Stimulated activated CD8-positive, alpha-beta memory T cell treated with anti-CD3 and anti-CD28 coated beads, Interleukin-12 subunit alpha, Interleukin-12 subunit beta, amount 100 ng/mL, for 4 hours (primary cell): Measurements from ENCODE around the gene GNA15.
A peak's percentile ranks its signal among the peaks of the same experiment; 100 is the strongest.
"Not testable (repeated sequence)": the region's sequence is repeated elsewhere in the genome, so short reads cannot be mapped to it uniquely, and the experiment has no call there.

Experiments used
- DNase-seq: peaks from one replicate; pipeline ENCODE4 v3.0.0-alpha.2; 2020; ENCODE audit warnings: low read depth

The GNA15 gene, protein sequence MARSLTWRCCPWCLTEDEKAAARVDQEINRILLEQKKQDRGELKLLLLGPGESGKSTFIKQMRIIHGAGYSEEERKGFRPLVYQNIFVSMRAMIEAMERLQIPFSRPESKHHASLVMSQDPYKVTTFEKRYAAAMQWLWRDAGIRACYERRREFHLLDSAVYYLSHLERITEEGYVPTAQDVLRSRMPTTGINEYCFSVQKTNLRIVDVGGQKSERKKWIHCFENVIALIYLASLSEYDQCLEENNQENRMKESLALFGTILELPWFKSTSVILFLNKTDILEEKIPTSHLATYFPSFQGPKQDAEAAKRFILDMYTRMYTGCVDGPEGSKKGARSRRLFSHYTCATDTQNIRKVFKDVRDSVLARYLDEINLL

DNA sequence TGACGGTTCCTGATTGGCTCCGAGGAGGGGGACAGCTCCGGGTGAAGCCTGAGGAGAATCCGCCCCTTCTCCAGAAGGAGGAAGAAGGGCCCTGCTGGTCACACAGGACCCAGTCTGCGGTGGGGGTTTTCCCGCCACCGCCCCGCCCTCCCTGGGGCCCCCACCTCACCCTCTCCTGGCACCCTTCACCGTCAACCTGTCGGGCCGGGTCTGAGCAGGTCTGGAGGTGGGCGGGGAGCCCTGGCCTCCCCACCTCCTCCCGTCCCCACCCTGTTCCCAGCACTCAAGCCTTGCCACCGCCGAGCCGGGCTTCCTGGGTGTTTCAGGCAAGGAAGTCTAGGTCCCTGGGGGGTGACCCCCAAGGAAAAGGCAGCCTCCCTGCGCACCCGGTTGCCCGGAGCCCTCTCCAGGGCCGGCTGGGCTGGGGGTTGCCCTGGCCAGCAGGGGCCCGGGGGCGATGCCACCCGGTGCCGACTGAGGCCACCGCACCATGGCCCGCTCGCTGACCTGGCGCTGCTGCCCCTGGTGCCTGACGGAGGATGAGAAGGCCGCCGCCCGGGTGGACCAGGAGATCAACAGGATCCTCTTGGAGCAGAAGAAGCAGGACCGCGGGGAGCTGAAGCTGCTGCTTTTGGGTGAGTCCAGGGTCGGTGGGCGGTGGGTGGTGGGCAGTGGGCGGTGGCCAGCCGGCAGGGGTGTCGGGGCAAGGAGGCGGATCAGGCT is at the start of gene GNA15:
Gene GNA15, plus strand, starts transcription at position 73 of the 723 bp plus-strand sequence. Its CDS starts 418 bp downstream, at position 491.
- DNase-seq: no peak

DNA sequence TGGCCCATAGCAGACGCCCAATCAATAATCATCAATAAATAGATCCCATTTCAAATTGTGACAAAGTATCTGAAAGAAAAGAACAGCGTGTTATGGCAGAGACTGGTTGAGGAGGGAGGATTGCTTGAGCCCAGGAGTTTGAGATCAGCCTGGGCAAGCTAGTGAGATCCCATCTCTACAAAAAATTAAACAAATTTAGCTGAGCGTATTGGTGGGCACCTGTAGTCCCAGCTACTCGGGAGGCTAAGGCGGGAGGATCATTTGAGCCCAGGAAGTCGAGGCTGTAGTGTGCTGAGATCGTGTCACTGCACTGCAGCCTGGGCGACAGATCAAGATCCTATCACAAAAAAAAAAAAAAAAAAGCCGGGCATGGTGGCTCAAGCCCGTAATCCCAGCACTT is 48.1 kb upstream of the GNA15 start:
- DNase-seq: no peak

DNA sequence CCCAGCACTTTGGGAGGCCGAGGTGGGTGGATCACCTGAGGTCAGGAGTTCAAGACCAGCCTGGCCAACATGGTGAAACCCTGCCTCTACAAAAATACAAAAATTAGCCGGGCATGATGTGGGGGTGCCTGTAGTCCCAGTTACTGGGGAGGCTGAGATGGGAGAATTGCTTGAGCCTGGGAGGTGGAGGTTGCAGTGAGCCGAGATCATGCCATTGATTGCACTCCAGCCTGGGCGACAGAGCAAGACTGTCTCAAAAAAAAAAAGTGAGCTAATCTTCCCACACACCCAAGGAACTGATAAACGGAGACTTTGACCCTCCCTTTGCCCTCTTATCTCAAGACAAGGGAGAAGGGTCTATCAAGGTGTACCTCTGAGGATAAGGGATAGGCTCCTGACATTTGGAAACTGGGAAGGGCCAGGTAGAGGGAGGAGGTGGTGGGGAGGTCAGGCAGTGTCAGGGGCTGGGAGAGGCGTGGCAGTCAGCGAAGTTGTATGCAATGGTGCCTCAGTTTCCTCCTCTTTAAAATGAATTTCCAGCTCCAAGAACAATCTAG is 46.5 kb upstream of the GNA15 start:
- DNase-seq: not testable (repeated sequence)

DNA sequence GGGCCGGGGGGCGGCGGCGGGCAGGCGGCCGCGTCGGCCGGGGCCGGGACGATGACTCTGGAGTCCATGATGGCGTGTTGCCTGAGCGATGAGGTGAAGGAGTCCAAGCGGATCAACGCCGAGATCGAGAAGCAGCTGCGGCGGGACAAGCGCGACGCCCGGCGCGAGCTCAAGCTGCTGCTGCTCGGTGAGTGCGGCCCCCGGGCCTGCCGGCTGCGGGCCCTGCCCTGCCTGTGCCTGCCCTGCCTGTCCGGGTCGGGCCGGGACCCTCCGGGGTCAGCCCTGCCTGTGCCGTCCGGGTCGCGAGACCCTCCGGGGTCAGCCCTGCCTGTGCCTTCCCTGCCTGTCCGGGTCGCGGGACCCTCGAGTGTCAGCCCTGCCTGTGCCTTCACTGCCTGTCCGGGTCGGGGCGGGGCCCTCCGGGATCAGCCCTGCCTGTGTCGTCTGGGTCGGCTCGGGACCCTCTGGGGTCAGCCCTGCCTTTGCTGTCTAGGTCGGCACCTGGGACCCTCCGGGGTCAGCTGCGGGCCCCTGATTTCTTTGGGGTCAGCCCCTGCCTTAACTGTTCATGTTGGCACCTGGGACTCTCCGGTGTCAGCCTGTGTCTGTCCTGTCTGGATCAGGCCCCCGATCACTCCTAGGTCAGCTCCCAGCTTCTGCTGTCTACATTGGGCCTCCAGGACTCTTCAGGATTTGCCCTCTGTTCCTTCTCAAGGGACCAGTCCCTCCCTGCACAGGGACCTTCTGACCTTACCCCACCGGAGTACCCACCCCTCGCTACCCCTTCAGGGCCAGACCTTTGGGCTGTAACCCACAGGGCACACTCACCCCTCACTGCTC is 41.0 kb upstream of the GNA15 start:
- no peak for DNase-seq

DNA sequence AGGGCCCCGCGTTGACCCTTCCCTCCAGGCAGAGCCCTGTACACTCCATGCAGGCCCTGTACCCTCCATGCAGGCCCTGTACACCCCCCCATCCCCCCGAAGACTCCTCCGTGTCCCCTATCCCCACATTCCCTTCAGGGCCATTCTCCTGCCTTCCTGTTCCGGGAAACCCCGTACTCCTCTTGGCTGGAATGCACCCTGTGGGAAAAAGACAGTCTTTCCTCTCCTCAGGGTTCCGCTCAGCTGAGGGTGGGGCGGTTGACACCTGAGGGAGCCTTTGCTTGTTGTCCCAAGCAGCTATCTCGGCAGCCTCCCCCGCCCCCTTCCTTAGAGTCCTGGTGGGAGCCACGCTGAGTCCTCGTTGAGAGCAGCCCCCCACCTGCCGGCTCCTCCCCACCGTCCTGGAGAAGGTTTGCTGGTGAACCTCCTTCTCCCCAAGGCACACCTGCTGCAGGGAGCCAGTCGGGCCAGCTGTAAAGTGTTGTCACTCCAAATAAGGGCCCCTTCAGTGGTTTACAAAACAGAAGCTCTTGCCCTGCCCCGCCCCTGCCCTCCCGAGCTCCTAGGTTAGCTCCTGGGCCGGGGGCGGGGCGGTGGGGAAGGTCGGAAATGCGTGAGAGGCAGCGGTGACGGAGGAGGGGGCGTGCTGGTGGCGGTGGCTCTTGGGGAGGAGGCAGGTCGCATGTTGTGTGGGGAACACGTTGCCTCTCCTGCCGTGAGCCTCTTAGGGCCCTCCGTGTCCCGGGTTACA is 40.2 kb upstream of the GNA15 start:
- DNase-seq: peak; percentile 44

DNA sequence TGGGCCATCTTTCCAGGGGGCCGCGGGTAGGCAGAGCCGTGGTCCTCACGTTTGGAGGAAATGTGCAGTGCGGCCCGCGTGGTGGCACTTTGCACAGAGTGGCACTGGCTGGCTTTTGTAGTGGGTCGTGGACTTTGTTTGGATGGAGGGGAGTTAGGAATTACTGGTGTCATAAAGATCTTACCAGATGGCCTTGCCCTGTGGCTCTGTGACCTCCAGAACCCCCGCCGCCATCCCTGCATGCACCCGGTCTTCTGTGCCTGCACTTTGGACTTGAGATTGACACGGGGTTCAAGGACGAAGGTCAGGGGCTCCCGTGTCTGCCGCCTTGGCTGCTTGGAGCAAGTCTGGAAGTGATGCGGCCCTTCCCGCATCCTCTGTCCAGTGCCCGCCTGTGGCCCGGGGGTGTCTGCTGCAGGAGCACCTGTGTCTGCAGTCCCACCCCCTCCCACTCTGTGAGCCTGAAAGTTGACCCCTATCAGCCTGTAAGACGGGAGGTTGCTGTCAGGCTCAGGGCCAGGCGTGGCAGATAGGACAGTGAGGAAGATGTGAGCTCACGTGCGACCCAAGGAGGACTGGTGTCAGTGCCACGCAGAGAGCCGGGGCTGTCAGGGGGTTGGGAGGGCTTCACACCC is 39.4 kb upstream of the GNA15 start:
- no peak for DNase-seq

DNA sequence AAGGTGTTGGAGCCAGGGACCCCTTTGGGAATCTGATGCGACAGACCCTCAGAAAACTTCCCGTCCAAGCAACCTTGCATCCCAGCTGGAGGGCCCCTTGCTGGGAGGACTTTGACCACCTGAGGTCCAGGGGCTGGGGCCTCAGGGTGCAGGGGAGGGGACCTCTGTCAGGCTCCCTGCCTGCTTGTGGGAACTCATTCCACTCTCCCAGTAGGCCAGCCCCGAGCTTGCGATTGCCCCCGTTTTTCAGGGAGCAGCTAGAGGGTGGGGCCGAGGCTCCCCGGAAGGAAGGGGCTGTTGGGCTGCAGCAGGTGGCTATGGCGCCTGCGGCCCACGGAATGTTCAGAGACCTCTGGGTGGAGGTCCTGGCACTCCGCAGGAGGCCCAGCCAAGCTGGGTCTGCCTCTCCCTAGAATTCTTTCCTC is 38.9 kb upstream of the GNA15 start:
- no peak for DNase-seq

DNA sequence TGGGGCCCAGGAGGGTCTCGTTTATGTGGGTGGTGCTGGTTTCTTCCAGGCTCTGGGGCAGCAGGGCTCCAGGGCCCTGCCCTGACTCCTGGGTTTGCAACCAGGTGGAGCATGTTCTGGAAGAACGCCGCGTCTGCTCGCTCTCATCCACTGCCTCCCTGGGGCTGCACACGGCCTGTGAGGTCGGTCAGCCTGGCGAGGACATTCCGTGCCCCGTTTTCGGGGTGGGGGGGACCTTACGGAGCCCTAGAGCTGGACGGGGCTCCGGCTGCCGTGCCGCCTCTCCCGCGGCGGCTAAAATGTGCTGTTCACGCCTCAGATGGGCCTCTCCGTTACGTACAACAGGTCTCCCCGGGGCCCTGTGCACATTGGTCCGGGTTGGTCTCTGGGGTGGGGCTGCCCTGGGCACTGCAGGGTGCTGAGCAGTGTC is 38.4 kb upstream of the GNA15 start:
- DNase-seq: no peak

DNA sequence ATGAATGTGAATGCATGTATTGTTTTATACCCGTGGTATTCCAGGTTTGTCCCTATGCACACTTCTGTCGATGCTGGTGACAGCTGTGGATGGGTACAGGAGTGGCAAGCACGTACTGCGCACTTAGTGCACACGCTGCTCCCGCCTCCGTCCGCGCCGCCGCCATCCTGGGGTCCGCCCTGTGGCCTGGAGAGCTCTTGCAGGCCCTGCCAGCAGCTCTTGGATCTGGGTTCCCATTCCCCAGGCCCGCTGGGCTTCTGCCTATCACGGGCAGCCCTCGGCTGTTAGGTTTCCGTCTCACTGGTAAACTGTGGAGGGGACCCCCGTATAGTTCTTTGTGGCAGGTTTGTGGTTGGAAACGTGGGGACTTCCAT is 37.7 kb upstream of the GNA15 start:
- no peak for DNase-seq

DNA sequence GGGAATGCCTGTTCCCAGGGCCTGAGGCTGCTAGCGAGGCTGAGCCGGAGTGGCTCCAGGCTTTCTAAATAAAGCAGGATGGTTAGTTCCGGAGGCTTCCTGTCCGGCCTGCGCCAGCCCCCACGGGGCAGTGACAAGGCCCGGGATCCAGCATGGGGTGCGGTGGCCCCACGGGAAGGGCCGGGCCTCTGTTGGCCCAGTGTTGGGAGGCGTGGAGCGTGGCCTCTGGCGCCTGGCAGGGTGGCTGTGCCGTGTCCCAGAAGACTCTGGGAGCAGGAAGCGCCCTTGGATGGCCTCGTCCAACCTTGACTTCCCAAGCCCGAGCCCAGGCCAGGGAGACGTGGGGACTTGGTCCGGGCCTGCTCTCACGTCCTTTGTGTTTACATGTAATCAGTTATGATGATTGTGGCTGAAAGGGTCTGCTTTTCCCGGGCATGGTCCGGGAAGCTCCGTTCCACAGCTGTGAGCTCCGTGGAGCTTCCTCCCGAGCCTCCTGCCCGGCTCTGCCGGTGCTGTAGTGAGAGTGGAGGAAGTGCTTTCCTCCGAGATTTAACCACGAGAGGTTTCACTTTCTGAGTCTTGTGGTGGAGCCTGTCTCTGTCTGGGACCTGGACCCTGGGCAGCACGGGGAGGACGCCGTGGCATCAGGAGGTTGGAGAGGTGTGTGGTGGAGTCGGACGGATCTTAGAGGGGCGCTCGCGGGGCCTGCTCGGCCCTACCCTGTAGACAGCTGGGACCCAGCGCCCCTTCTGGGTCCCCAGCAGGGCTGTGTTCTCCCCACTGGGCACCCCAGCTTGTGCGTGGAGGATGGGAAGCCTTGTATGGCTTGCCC is 37.1 kb upstream of the GNA15 start:
- no peak for DNase-seq

DNA sequence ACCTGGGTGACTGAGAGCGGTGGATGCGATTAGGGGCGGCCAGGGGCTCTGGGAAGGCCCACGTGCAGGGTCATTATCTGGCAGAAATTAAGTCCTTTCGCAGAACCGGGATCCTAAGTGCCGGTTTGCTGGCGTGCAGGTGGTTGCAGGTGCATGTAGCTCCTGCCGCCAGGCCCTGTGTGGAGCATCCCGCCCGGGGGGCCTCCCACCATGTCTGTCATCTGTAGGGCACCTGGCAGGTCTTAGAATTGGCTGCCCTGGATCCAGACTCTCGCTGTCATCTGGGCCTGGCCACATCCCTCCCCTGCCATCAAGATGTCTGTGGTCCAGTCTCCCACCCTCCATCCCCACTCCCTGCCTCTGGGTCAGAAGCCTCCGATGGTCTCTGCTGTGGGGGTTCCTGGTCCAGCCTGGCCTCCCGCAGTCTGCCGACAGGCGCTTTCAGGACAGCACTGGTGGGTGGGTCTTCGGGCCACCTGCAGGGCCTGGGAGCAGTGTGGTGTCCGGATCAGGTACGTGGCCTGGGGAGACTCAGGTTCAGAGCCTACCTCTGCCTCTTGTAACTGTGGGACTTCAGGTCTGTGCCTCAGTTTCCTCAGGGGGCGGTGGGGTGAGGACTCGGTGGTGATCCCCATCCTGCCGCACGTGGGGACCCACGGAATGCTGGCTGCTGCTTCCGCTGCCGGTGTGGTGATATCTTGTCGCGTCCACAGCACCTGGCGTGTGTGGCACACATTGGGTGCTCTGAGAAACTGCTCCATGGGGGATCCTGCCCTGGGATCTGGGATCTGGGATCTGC is 36.3 kb upstream of the GNA15 start:
- DNase-seq: no peak

DNA sequence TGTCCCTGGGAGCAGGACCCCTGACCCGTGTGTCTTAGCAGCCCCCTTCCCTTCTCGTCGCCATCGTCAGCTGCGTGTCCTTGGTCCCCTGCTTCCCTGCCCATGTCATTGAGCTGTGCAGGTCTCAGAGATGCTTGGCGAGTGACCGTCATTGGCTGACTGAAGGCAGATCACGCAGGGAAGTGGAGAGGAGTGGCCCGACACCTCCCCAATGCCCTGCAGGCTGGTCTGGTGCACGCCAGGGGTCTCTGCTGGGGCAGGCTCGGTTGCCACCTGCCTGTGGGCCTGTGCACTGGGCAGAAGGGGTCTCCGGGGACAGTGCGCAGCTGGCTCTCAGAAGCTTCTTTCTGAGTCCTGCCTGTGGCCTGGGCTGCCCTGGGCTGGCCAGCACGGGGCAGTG is 35.5 kb upstream of the GNA15 start:
- DNase-seq: no peak

DNA sequence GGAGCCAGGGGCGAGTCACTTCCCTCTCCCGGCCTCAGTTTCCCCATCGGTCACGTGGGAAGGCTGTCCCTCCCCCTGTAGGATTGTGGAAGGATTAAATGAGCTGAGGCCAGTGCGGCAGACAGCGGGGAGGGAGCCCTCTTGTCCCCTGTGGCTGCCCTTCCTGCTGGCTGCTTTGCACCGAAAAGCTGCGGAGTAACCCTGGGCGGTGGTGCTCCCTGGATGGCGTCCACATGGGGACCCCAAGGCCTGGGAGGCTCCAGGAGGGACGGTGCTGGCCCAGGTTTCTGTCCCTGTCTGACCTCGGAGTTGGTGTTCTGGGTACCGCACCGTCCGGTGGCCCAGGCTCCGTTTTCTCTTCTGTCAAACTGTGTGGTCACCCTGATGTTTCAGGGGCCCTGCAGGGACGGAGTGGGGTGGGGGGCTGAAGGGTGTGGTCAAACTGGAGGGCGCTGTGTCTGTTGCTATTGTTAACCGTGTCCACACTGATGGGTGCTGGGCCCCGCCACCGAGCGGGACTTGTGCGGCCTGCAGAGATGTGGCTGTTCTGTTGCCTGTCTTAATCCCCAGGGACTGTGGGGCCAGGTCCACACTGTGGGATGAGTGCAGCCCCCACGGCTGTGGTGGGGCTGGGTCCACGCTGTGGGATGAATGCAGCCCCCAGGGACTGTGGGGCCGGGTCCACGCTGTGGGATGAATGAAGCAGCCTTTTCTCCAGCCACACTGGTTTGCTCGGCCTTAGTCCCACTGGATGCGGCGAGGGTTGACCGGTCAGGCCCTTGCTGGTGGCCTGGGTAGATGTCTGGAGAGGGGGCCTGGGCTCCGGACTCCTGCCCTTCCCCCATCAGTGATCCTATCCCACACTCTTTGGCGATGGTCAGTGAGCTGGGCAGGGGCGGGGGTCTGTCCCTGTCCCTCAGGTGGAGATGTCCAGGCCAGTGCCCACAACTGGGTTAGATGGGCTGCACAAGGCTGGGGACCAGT is 34.8 kb upstream of the GNA15 start:
- DNase-seq: no peak

DNA sequence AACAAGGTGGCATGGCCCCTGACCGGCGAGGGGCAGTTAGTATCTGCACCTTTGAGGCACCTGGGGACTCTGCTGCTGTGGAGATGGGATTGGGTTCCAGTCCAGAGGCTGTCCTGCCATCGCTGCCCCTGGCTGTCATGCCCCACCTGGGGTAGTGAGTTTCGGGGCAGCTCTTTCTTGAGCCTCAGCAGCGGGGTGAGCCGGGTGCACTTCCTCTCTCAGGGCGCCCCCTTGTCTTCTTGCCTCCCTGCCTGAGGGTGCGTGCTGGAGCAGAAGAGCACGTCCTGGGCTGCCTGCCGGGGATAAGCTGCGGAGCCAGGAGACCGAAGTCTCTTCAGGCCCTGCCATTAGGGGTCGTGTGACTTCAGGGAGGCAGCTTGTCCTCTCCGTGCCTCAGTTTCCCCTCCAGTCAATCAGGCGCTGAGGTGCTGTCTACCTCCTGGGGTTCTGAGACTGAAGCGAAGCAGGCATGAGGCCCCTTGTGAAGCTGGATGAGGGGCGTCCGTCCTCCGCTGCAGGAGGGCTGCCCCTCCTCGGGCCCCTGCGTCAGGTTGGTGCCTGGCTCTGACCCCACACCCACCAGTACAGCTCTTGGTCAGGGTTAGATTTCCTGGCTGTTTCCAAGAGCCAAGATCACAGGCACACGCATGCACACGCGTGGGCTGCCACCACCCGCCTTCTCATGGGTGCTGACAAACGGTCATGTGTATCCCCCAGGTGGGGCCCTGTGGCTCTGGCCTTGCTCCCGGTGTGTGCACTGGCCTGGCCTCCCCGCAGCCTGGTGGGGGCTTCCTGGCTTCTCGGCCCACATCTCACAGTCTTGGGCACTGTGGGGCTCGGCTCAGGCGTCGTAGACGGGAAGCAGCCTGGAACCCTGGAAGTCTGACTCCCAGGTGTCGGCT is 33.3 kb upstream of the GNA15 start:
- no peak for DNase-seq

DNA sequence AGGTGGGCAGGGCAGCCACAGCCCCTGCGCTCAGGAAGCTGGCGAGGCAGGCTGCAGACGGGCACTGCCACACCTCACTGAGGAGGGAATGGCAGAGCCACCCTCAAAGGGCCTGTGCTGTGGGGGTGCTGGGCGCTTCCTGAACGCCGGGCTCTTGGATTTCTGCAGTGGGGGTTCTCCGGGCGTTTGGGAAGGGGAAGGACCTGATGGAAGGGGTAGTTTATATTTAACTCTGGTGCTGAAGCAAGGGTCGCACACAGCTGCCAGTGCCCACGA is 31.2 kb upstream of the GNA15 start:
- DNase-seq: no peak

DNA sequence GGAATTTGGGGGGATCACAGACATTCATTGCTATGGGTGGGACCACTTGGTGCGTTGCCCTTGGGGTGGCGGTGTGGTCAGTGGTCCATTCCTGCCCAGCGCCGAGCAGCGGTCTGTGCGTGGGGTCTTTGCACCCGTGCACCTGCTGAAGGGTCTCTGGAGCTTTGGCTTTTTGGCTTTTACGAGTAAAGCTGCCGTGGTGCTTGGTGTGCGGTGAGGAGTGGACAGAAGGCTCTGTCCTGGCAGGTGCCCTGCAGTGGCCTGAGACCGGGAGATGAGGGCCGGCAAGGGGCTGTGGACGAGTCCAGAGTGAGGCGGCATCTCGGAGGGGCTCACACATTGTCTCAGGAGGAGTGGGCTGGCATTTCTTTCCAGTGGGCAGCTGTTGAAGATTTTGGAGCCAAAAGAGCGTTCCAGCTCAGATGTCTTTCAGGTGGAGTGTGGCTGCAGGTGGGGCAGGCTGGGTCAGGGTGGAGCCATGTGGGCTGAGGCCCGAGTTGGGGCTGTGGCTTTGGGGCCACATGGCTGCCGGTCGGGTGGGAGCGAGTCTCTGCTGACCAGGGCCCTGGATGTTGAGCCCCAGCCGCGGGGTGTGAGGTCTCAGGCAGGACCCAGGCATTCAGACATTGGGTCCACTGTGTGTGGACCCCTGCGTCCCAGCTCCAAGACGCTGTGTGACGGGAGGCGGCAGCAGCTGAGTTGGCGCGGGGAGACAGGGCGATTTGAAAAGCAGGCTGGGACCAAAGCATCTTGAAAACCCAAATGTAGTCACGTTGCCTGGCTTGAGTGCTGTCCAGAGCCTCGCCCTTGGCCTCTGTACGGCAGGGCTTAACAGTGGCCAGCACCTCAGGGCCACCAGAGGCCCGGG is 30.0 kb upstream of the GNA15 start:
- no peak for DNase-seq
